A204.1 (cell line): Measurements from ENCODE around the gene MAN1C1.

Experiments used
- FAIRE-seq: peaks from 2 replicates; lab custom pipeline; 2012; peaks lifted over from hg19 to GRCh38; lab: Jason Lieb, UNC

MAN1C1 gene

DNA sequence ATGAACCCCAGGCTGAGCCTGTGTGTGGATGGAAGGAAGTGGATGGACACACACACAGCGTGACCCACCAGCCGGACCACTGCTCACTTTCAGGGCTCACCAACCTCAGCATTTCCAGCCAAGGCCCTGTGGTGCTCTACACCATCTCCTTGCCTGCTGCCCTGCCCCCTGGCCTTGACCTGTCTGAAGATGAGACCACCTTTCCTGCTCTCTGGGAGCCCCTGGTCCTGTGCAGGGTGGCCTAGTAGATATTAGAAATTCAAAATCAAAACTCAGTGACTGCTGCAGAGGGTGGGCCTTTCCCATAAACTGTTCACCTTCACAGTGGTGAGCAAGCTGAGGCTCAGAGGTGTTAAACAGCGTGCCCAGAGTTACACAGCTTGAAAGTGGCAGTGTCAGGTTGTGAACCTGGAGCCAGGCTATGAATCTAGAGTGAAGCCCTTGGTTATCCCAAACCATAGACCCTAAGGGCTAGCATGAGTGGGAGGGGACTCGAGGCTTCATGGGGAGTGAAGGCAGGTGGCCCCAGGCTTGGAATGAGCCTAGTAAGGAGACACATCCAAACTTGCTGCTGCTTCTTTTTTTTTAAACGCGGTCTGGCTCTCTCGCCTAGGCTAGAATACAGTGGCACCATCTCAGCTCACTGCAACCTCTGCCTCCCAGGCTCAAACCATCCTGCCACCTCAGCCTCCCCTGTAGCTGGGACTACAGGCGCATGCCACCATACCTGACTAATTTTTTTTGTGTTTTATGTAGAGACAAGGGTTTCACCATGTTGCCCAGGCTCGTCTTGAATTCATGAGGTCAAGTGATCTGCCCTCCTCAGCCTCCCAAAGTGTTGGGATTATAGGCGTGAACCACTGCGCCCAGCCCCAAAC is 41.5 kb downstream of the MAN1C1 start:
- no peak for FAIRE-seq

- FAIRE-seq = no peak
These were observed 42.3 kb downstream of the MAN1C1 start for GRCh38 chr1:25658791-25659431.

DNA sequence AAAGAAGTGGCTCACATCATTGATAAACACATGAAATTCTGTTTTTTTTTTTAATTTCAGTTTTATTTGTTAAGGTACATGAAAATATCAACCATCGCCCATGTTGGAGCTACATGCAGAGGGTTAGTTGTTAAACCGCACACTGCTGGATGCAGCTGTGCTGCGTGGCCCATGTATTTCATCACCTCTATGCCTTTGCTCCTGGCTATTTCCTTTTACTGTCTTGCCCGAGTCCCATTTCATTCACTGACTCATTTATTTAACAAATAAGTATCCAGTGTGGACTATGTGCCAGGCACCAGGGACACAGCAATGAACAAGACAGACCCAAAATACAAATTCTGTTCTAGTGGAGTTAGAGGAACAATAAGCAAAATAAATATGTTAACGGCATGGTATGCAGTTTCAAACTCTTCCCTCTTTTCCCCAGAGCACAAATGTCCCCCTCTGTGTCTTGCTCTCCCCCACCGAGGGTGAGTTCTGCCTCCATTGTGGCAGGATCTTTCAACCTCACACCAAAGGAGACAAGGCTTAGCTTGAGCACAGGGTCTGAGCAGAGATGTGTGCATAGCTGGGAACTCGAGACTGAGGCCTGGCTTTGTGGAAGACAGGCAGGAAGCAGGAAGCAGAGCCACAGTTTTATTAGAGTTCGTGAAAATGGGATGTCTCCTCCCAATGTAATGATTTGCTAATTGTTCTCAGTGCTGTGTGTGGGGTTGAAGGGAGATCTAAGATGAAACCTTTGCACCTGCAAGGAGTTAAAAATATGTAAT is 44.6 kb downstream of the MAN1C1 start:
- no peak for FAIRE-seq

GRCh38 chr1:25662061-25662460 is 45.5 kb downstream of the MAN1C1 start:
- FAIRE-seq = no peak

- FAIRE-seq = peak; percentile 40
These were observed 46.4 kb downstream of the MAN1C1 start for GRCh38 chr1:25662959-25663358.

GRCh38 chr1:25664357-25665199 is 48.0 kb downstream of the MAN1C1 start:
- FAIRE-seq = no peak

GRCh38 chr1:25666460-25666859 is 49.9 kb downstream of the MAN1C1 start:
- no peak for FAIRE-seq

- no peak for FAIRE-seq
These were observed 52.5 kb downstream of the MAN1C1 start for GRCh38 chr1:25668931-25669573.

GRCh38 chr1:25669781-25670567 is 53.4 kb downstream of the MAN1C1 start:
- FAIRE-seq = no peak

GRCh38 chr1:25671929-25672328 is 55.3 kb downstream of the MAN1C1 start:
- FAIRE-seq = no peak

DNA sequence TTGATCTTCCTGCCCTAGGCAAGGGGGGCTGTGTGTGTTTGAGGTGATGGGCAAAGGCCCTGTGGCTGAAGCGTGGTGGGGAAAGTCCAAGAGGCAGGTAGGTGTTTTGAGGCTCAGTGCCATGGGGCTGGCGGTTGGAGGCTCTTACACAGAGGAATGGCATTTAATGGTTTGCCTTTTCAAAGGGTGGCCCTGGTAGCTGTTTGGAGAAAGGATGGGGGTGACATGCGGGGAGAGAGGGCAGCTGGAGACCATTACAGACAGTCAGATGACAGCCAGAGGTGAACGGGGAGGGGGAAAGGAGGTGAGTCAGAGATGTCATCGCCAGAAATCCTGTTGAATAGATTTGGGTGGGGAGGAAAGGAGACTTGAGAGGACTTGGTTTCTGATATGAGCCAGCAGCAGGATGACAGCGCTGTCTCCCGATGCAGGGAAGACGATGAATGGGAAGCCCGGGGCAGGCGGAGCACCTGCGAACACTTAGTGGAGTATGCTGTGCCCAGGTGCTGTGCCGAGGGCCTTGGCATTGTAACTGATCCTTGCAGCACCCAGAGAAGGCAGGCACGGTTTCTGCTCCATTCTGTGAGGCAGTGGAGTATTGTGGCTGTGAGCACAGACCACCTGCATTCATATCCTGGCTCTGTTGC is 56.3 kb downstream of the MAN1C1 start:
- FAIRE-seq = no peak

- no peak for FAIRE-seq
These were observed 56.9 kb downstream of the MAN1C1 start for GRCh38 chr1:25673456-25673855.

- FAIRE-seq = no peak
These were observed 57.6 kb downstream of the MAN1C1 start for GRCh38 chr1:25673962-25674806.

- FAIRE-seq = no peak
These were observed 58.2 kb downstream of the MAN1C1 start for GRCh38 chr1:25674807-25675084.

DNA sequence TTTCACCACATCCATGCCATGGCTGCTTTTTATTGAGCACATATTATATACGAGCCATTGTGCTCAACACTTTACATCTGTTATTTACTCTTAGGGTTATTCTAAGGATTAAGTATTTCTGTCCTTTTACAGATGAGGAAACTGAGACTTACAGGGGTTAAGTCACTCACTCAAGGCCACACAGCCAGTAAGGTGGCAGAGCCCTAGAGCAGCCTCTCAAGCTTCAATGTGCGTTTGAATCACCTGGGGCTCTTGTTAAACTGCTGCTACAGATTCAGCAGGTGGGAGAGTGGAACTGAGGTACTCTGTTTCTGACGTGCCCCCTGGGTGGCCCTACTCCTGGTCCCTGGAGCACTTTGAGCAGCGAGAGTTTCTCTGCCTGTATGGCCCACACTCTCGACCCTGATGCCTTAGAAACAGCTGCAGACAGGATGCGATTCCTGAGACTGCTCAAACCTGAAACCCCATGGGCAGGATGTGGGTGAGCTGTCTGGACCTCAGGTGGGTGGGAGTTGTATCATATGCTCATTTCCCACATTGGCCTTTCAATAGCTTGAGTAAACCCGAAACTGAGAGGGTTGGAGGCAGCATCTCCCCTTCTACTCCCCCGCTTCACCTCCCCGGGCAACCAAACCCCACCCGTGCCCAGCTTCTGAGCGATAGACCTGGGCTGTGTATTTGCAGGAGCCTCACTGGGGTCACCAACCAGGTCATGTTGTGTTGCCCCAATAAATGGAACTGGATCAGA is 59.3 kb downstream of the MAN1C1 start:
- no peak for FAIRE-seq

- no peak for FAIRE-seq
These were observed 59.9 kb downstream of the MAN1C1 start for GRCh38 chr1:25676488-25676887.

- FAIRE-seq = no peak
These were observed 60.7 kb downstream of the MAN1C1 start for GRCh38 chr1:25677193-25677773.

- no peak for FAIRE-seq
These were observed 62.6 kb downstream of the MAN1C1 start for GRCh38 chr1:25679171-25679570.
